ENCODE measurements around the gene EN2. TPM values are rescaled to one million over a fixed set of nuclear protein-coding genes. Genes with fewer than 3 reads are reported as not detected.

The EN2 gene
- total RNA-seq, 1 donor from 2014 or later = not detected

DNA sequence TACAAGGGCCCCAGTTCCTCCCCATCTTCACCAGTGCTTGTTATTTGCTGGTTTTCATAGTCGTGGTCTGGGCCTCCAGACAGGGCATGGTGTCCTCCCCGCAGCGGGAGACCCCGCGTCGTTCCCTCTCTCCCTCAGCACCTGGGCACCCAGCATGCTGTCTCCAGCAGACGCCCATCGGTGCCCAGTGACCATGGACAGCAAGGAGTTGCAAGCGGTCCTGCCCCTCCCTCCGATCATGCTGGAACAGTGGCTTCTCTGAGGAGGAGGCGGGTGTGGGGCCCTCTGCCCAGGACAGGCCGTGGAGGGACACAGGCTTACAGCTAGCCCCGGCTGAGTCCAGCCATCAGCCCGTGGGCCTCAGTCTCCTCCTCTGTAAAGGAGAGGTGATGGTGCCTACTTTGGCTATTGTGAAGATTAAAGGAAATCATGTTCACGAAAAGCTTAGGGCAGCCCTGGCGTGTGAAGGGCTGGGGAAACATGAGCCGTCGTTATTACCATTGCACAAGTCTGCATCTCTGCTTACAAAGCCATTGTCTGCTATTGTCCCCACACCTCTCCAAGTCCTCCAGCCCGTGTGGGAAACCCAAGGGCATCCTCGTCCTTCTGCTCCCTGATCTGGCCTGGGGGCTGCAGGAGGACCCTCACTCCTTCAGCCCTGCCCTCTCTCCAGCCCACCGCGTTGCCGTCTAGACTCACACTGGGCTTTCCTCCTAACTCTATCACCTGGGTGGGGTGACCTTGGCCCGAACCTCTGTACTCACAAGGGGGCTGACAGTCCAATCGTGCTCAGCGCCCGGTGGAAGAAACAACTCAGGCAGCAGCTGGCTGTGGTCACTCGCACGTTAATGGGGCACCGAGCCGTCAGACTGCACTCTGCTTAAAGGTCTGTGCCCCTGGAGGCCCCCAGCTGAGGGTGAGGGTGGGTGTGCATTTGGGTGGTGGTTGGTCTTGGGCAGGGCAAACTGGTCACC lies 29.9 kb downstream of the EN2 start:
- no peak for ATAC-seq

DNA sequence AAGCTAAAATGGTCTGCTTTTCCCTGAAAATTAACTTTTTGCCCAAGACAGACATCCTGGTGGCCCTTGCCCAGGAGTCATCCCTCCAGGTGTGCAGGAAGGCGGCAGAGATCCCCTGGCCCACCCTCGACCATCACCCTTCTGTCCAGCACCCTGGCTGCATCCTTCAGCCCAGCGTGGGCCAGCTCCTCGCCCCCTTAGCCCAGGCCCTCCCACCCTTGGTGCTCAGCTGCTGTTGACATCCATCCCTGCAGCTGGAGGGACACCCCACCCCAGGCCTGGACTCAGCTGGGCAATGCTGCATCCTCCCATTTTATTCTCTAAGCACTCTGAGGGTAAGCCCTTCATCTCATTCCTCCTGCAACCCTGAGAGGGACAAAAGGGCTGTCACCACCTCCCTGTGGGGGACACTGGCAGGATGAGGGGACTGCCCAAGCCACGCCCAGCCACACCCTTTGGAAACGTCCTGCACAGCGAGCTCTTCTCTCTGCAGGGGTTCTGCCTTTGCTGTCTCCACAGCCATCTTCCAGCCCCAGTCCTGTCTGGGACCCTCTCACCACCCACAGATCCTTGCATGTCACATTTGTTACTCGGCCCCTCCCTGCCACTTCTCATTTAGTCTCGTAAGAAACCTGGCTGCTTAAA lies 30.7 kb downstream of the EN2 start:
- no peak for ATAC-seq

DNA sequence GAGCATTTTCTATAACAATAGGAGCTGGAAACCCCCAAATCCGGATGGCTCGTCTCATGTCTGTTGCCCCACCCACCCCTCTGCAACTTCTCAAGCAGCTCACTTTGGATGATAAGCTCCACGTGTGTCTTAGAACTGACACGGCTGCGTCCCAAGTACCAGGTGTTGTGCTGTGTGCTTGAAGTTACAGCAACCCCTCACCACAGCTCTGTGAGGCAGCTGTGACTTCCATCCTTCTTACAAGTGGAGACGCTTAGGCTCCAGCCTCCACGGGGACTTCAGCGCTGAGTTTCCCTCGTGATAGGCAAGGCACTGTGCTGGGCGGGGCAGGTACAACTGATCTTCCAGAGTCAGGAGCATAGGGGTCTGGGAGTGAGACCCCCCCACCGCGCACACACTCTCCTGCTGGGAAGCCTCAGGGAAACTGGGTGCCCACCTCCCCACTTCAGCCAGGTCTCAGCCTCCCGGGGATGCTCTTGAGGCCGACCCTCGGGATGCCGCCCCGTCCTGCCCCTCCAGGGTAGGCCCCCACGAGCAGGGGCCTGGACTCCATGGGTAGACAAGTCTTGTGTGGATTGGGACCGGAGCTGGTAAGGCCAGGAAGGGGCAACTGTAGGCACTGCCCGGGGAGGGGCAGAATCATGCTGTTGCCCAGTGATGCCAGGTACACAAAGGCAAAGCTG lies 31.4 kb downstream of the EN2 start:
- ATAC-seq = no peak

DNA sequence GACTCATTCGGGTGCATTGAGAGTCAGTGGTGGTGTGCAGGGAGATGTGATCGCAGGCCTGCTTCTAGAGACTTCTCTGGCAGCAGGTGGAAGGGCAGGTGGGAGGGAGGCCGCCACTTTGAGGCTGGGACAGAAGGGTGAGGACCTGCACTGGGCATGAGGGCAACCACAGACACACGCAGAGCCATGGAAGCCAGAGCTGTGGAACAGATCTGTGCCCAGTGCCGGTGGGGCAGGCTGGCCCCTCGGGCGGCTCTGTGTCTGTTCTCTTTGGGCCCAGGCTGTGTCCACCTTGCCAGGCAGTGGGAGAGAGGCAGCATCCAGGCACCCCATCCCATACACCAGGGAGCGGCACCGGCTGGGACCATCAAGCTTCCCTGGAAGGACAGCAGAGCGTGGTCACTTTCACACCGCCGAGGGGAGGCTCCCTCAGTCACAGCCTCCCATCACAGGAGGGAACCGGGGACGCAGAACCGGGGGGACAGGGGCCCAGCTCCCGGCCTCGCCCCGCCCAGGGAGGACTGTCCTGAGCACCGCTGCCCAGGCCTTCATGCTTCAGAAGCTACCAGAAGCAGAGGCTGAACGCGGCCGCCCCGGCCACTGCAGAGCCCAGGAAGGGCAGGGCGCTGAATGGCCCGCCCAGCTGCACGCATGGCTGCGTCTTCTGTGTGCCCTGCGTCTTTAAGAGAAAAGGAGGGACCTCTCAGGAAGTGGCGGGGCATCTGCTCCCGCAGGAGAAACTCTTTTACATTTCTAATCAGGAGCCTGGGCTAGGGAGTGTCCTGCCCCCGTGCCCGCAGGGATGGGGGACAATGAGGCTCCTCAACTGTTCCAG lies 32.1 kb downstream of the EN2 start:
- ATAC-seq = peak; percentile 51

DNA sequence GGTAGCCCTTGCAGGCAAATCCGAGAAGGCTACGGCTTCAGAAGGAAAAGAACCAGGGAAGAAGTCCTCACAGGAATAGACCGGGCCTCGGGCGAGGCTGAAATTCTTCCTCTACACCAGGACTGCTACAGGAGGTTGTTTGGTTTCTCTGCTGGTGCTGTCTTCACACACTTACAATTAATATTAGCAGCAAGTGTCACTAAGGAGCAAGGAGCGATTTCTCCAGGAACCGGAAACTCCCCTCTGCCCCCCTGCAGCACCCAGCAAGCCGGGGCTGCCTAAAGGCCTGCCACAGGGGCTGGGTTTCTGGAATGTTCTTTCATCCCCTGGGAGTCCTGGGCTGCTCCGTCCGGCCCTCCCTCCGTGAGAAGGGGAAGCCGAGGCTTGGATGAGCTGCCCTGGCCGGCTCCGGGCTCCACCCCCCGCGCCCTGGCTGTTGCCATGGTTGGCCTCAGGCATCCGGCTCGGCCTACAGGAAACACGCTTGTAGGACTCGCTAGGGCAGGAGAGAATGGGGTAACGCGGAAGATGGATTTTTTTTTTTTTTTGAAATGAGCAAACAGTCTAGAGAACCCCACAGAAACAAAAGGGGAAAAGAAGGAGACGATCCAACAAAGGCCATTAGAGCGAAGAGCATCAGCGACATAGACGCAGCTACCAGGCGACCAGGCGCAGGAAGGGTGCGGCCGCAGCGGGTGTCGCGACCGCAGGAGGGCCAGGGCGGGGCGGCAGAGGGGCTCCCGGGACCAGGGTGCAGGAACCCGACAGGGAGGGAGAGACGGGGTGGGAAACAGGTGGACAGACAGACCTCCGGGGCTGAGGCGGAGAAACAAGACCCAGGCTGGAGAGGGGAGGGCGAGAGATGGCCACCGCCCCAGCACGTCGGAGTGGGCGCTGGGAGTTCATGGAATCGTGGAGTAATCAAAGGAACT lies 33.0 kb downstream of the EN2 start:
- peak; percentile 68 for ATAC-seq

DNA sequence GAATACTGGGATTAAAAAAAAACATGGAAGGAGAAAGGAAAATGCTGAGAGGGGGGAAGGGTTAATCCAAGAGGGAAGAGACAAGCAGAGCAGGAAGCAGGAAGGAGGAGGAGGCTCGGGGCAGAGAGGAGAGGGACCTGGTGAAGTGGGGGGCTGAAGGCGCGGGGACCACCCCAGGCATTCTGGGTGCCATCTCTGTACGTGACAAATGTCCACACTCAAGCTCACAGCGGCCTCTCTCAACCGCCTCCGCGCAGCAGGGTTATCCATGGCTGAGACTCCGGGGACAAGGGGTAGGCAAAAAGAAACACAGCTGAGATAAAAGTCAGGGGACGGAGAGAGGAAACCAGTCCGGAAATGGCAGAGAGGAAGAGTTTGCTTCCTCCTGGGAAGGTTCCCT lies 33.9 kb downstream of the EN2 start:
- ATAC-seq = no peak

DNA sequence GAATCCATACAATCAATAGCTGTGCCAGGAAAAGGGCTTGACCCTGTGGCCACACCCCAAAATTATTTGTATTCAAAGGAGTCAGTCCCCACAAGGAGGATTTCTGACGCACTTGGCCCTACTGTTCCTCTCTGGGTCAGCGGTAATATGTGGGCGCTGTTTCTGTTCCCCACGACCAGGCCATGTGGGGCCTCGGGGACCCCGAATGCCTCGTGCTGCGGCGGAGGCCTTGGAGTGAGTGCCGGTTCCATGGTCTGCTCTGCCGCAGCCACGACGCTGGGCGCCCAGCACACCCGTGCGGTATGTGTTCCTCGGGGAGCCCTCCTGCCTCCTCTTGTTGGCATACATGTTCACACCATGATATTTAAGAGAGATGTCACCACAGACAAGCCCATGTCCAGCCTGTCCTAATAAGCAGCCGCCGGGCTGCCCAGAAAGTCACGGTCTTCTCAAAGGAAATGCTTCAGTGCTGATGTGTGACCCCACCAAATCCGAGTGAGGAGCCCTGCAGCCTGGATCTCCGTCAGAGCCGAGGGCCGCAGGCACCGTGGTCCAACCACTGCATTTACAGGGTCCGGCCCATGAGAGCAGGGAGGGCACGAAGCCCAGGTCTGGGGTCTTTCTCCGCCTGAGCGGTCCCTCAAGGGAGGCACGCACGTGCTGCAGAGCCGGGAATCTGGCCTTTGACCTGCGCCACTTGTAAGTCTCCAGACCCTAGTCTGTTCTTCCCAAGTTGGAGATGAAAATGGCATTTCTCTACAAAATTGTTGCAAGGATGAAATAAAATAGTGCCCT lies 36.0 kb downstream of the EN2 start:
- no peak for ATAC-seq

DNA sequence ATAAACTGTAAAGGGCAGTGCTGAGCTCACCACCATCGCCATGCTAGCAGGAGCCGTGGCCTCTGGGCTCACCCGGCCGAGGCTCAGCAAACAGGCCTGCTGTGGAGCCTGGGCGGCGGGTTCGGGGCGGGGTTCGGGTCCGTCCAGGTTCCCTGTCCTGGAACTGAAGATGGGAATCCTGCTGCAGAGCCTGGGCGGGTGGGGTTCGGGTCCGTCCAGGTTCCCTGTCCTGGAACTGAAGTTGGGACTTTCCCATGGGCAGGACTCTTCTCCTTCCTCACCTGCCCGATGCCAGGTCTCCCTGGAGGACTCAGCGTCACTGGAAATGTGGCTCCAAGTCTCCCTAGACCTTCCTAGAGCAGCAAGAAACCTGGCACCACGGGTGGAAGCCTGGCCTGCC lies 36.6 kb downstream of the EN2 start:
- ATAC-seq = no peak

DNA sequence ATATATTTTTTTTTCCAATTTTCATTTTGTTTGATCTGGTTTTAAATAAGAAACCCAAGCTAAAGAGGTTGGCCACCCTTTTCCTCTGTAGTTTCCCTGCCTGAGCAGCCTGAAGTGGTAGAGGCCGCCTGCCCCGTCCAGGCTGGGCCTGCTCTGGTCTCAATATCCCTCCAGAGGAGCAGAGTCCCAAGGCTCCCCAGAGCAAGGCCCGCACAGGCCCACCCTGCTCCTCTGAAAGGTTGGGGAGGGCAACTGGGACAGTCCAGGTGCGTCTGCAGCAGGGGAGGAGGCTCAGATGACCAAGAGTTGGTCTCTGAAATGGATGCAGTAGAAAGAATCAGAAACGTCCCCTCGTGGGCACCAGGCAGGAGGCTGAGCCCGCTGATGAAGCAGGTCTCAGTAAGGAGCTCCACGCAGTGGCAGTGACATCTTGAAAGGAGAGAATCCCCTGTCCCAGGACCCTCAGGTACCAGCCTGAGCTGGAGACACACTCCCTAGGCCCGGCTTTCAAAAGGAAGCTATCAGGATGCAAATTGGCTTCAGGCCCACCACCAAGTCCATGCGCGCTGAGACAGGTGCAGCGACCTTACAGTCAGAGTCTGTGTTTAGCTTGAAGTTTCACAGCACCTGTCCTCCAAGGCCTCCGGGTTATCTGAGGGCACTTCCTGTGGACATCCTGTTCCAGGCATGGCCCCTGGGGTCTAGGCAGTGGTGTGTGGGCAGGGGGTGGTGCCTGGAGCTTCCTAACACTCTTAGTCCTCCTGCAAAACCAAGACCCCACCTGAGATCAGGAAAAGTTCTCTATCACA lies 37.7 kb downstream of the EN2 start:
- no peak for ATAC-seq

DNA sequence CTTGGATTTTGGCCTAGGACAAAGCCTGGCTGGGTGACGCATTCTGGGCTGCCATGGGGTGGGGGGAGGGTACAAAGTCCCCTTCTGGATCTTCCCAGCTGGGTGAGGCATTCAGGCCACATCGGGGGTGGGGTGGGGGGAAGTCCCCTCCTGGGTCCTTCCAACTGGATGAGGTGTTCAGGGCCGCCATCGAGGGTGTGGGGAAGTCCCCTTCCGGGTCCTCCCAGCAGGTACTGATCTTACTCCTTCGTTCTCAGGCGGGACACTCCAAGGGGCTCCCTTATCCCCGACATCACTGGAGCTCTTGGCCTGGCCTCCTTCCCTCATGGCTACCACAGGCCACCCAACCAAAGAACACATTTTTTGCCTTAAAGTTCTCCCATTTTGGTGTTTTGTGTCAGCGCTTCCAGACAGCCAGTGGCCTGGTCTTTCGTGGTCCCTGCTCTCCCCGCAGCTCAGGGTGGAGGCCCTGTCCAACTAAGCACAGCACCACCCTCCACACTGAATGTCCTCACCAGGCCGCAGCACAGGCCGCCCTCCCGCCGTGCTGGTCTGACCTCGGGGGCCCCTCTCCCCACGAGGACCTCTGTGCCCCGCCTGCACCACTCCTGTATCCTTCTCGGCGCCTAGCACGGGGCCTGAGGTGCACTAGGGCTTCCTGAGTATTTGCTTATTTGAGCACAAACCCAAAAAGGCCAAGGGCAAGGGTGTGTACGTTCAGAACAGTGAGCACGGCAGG lies 38.5 kb downstream of the EN2 start:
- ATAC-seq = no peak

DNA sequence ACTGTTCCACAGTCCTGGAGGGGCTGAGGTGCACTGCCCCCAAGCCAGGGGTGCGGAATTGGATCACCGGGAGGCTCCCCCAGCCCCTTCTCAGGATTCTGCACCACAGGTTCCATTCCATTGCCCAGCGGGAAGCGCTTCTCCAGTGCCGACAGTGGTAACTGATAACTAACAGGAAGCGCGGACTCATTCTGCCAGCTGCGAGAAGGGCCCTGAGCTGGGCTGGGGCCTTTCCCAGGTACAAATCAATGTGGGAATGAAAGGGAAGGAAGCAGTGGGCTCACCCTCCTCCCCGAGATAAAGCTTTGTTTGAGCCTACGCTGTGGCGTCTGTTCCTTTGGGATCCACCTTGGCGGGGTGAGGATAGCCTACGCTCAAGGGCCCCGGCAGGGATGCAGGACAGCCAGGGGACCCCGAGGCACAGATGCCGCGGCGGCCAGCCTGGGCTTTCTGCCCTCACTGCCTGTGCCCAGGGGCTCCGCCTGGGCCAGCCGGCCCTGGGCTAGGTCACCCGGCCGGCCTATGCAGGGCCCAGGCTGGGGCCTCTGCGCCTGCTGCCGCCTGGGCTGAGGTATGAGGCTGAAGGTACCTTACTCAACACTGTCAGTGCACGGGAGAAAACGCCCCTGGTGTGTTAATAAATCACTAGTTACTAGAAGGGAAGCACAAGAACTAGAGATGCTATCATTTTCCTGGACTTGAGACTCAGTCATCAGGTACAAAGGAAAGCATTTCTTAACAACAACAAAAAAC lies 39.4 kb downstream of the EN2 start:
- peak; percentile 15 for ATAC-seq

DNA sequence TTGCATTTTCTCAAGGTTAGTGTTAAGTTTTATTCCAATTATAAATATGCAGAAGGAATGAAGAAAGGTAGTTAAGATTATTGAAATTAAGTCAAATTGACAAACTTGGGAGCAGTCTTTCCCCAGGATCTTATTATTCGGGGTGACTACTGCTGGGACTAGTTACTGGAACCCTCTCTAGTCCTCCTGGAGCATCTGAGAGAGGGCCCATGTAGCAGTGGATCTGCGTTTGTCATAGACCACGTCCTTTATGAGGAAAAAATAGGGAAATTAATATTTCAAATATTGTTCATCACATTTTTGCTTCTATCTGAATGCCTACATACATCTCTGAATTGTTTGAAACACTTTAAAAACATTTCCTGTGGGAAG lies 47.5 kb downstream of the EN2 start:
- ATAC-seq = no peak

DNA sequence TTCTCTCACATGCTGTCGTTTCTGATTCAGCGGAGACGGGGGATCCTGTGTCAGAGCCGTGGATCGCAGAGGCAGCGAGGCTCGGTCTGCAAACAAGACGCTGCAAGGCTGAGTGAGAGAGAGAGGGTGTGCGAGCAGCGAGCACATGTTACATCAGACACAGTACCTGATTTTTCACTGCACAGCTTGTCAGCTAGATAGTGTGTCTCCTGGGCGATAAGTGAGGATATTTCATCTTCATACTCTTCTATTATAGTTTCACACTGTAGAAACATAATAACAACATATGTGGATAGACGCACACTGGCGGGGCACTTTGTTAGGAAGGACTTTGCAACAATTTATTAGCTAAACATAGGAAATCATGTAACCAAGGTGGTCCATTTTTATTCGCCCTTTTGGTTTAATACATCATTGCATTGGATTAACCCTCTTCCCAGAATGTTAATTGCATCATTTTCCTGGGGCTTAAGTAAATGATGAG lies 49.0 kb downstream of the EN2 start:
- ATAC-seq = no peak

DNA sequence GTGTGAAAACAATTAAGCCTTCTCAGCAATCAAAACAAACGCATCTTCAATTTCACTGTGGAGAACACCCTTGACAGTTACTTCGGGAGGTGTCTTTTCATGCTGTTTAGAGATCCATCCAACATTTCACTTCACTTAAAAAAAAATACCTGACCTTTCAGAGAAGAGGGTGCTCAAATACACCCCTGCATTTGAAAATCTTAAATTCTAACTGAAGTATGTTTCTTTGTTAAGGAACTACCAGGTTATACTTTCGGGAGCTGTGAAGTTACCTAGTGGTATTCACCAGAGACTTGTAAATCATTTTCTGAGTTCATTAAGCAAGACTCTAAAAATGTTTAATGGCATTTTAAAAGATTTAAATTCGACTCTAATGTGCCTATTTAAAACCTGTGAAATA lies 49.6 kb downstream of the EN2 start:
- no peak for ATAC-seq

DNA sequence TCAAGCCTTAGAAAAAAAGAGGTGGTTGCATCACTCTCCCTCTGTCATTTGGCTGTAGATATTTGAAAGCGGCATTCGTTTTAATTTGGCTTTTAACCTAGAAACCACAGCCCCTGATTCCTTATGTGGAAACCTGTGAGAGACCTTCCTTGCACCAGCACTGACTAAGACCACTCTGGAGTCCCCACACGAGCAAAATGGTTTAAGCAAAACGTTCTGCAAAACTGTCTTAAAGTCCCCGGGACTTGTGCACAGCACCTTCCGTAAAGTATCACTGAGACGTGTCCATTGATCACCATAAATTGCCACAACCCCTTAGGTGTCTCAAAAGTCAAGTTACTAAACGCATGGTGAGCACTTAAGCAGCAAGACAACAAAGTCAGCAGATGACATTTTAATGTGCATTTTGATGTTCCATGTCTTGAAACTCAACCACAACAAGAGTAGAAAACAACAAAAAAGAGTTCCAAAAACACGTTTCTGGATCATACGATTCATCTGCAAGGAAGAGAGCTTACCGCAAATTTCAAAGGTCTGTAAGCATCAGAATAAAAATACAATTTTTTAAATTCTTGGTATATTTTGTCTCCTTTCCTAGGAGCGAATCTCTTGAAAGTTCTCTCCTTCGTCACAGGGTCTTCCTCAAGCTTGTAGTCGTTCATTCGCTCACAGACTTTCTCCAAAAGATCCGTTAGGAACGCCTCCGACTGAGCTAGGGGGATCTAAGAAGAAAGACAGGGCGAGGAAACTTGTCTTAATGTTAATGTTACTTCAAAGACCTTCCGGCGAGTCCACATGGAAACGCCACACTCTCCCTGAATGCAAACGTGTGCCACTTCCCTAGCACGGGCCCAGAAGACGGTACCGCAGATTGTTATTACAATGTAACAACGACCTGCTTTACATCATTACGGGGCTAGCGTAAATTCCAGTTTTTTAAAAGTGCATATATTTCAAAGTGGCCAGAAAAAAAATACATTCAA lies 50.7 kb downstream of the EN2 start:
- ATAC-seq = no peak

DNA sequence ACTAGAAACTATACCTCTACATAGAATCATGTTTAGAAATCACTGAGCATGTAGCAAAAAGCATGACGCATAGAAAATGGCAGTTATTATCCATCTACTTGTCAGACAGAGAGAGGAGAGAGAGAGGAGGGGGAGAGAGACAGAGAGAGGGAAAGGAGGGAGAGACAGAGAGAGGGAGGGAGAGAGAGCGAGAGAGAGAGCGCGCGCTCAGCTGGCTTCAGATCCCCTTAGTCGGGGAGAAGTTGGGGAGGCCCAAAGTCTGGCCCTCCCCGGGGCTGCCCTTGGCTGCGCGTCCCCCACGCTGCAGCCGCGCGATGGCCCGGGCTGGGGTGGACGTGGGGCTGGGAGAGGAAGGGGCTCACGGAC lies 51.4 kb downstream of the EN2 start:
- ATAC-seq = no peak

Data from esophagus mucosa (tissue), 1 donor.